A549 (cell line): ENCODE data around the gene ORC3. TPM values are rescaled to one million over a fixed set of nuclear protein-coding genes. Genes with fewer than 3 reads are reported as not detected.

ENCODE experiments used
- ATAC-seq, 2 experiments: fragments of 200-7000 bp in 1 of 2; fragments of >200 bp in 1 of 2; cut with Nextera tagmentation in 1 of 2; cut with Tn5 transposase in 1 of 2; 3 replicates each; pipeline versions ENCODE4 v1.8.0 to v1.9.1; 2018 to 2020; ENCODE audit warnings: mild to moderate bottlenecking in 1 of 2, moderate library complexity in 1 of 2
- CTCF ChIA-PET: fragments of 300-600 bp; sonication (Branson Sonifier 250); formaldehyde crosslinking; extraction: SDS; loops from one replicate; lab custom pipeline; 2021; ENCODE audit warnings: antibody characterized with exemption, inconsistent platforms; lab: Yijun Ruan, JAX
- POLR2A ChIA-PET: fragments of 350-600 bp; formaldehyde crosslinking; extraction: SDS; loops from one replicate; lab custom pipeline; 2021; ENCODE audit warnings: antibody characterized with exemption, inconsistent platforms; lab: Yijun Ruan, JAX
- DNase-seq, 2 experiments: peaks; one replicate each; pipeline versions ENCODE4 v3.0.0 to v3.0.0-alpha.2; 2011 to 2016; ENCODE audit warnings: low read depth in 1 of 2, low spot score in 1 of 2
- FAIRE-seq: peaks from 2 replicates; lab custom pipeline; 2011; peaks lifted over from hg19 to GRCh38; lab: Jason Lieb, UNC
- H3K27ac ChIP-seq, 2 experiments: fragments of >200 bp; sonication (Bioruptor Twin); formaldehyde crosslinking; 3 replicates each; pipeline ENCODE4 v1.5.1; 2016 to 2017
- H3K4me1 ChIP-seq: fragments of >200 bp; sonication (Bioruptor Twin); formaldehyde crosslinking; 3 replicates; pipeline ENCODE4 v1.6.1; 2016
- H3K4me2 ChIP-seq: fragments of >200 bp; sonication (Bioruptor Twin); formaldehyde crosslinking; 3 replicates; pipeline ENCODE4 v1.6.1; 2016
- H3K4me3 ChIP-seq: fragments of >200 bp; sonication (Bioruptor Twin); formaldehyde crosslinking; 3 replicates; pipeline ENCODE4 v1.5.1; 2016
- H3K9me3 ChIP-seq: fragments of >200 bp; sonication (Bioruptor Twin); formaldehyde crosslinking; 3 replicates; pipeline ENCODE4 v1.6.1; 2016
- CEBPB ChIP-seq, 2 experiments: fragments of >200 bp in 1 of 2; sonication (Bioruptor Twin) in 1 of 2; formaldehyde crosslinking in 1 of 2; IDR thresholded peaks; 2 replicates each; pipeline ENCODE4 v1.6.1; 2012 to 2016
- CHD4 ChIP-seq: fragments of 200-600 bp; sonication (generic); IDR thresholded peaks from 2 replicates; pipeline ENCODE4 v1.6.1; 2016; ENCODE audit warnings: antibody characterized with exemption, mild to moderate bottlenecking, borderline replicate concordance
- CTCF ChIP-seq: fragments of >200 bp; sonication (Bioruptor Twin); formaldehyde crosslinking; IDR thresholded peaks from 3 replicates; pipeline ENCODE4 v1.5.1; 2016
- E2F6 ChIP-seq: IDR thresholded peaks from 2 replicates; pipeline ENCODE4 v1.6.1; 2012; ENCODE audit warnings: low read depth, borderline replicate concordance
- ELK1 ChIP-seq: fragments of 150-350 bp; IDR thresholded peaks from 2 replicates; pipeline ENCODE4 v1.6.1; 2014; ENCODE audit warnings: low read depth, mild to moderate bottlenecking, low read length
- EP300 ChIP-seq, 2 experiments: fragments of >200 bp; sonication (Bioruptor Twin); formaldehyde crosslinking; IDR thresholded peaks; 2 replicates in 1 of 2; 3 replicates in 1 of 2; pipeline ENCODE4 v1.6.1; 2016 to 2017
- FOXS1 ChIP-seq: fragments of 250-450 bp; sonication (Bioruptor Pico); IDR thresholded peaks from 2 replicates; pipeline ENCODE4 v1.5.0; 2020; ENCODE audit warnings: mild to moderate bottlenecking, moderate library complexity
- HOXB13 ChIP-seq: fragments of 250-450 bp; sonication (Bioruptor Pico); IDR thresholded peaks from 2 replicates; pipeline ENCODE4 v1.5.0; 2020; ENCODE audit warnings: low read depth, mild to moderate bottlenecking, moderate library complexity
- HOXB5 ChIP-seq: fragments of 250-450 bp; sonication (Bioruptor Pico); IDR thresholded peaks from 2 replicates; pipeline ENCODE4 v1.5.0; 2020; ENCODE audit warnings: mild to moderate bottlenecking, moderate library complexity
- MYC ChIP-seq: IDR thresholded peaks from 2 replicates; pipeline ENCODE4 v1.6.1; 2012; ENCODE audit warnings: mild to moderate bottlenecking, inconsistent platforms, low read length, improper control_type of control experiment, borderline replicate concordance
- NPAS2 ChIP-seq: fragments of 250-450 bp; sonication (Bioruptor Pico); IDR thresholded peaks from 2 replicates; pipeline ENCODE4 v1.8.0; 2022; ENCODE audit warnings: mild to moderate bottlenecking, moderate library complexity, borderline replicate concordance
- PBX3 ChIP-seq: IDR thresholded peaks from 2 replicates; pipeline ENCODE4 v1.6.1; 2012
- PHF8 ChIP-seq: fragments of 200-600 bp; sonication (generic); IDR thresholded peaks from 2 replicates; pipeline ENCODE4 v1.6.1; 2016; ENCODE audit warnings: low read depth, mild to moderate bottlenecking, antibody characterized with exemption, moderate library complexity, borderline replicate concordance
- RARB ChIP-seq: fragments of 250-450 bp; sonication (Bioruptor Pico); IDR thresholded peaks from 2 replicates; pipeline ENCODE4 v1.8.0; 2021; ENCODE audit warnings: mild to moderate bottlenecking, moderate library complexity
- RFX5 ChIP-seq: fragments of 450-650 bp; IDR thresholded peaks from 2 replicates; pipeline ENCODE4 v1.7.1; 2014; ENCODE audit warnings: antibody characterized with exemption, mild to moderate bottlenecking, moderate library complexity
- SMC3 ChIP-seq: fragments of >200 bp; sonication (Bioruptor Twin); formaldehyde crosslinking; IDR thresholded peaks from 3 replicates; pipeline ENCODE4 v1.6.1; 2018; ENCODE audit warnings: inconsistent platforms
- TFCP2L1 ChIP-seq: fragments of 250-450 bp; sonication (Bioruptor Pico); IDR thresholded peaks from 2 replicates; pipeline ENCODE4 v1.5.0; 2021; ENCODE audit warnings: mild to moderate bottlenecking
- TP53 ChIP-seq: fragments of 250-450 bp; sonication (Bioruptor Pico); IDR thresholded peaks from 2 replicates; pipeline ENCODE4 v1.5.0; 2021; ENCODE audit warnings: mild to moderate bottlenecking, moderate library complexity
- ZFP36 ChIP-seq: fragments of 450-650 bp; IDR thresholded peaks from 2 replicates; pipeline ENCODE4 v1.6.1; 2014; ENCODE audit warnings: borderline replicate concordance; ENCODE audit not compliant: partially characterized antibody
- WGBS: methylation state at CpG from one replicate; pipeline ENCODE4 v1.1.6; 2017; ENCODE audit errors: missing lambda C conversion rate; 5-methylcytosine and 5-hydroxymethylcytosine counted together
- polyA plus RNA-seq, 4 experiments: library from polyadenylated mRNA; depleted of rRNA in 3 of 4; stranded (reverse); fragments of >200 nt; fragmentation: RNase III in 1 of 4; extraction: RNeasy Plus Mini Kit Qiagen cat#74134 plus additional on column Dnase treatment in 1 of 4; gene quantifications; 2 replicates in 3 of 4; 3 replicates in 1 of 4; pipeline ENCODE4 v1.2.3, GENCODE V29; 2011 to 2017
- TF ChIP-seq, protein P1 (sequence below): fragments of 200-600 bp; sonication (generic); IDR thresholded peaks from 2 replicates; pipeline ENCODE4 v1.6.1; 2016; ENCODE audit warnings: antibody characterized with exemption, mild to moderate bottlenecking, moderate library complexity

ORC3 gene
- polyA plus RNA-seq, 2 of the 4 experiments (the other 2 are of a cell fraction) = 25.5 to 50.1 TPM

GRCh38 chr6:87645080-87645479 is 55.1 kb downstream of the ORC3 start (continued):
- TF ChIP-seq CTCF (no peak), MYC (no peak), NPAS2 (CRISPR knock-in tag) (no peak), HOXB13 (no peak), PBX3 (no peak)

GRCh38 chr6:87653074-87653962 is 63.4 kb downstream of the ORC3 start:
- Histone ChIP-seq H3K4me2 (no peak overlapping the region), H3K9me3 (no peaks in the 10 kb centered on the region), H3K4me1 (no peaks in the 10 kb centered on the region), H3K4me3 (no peak overlapping the region), H3K27ac (no peak overlapping the region)
- 70% methylated on average over 3 of the region's 3 CpGs for WGBS
- FAIRE-seq (no peak), ATAC-seq (no peak), DNase-seq (no peak)
- POLR2A ChIA-PET = no interaction called here
- CTCF ChIA-PET = interaction anchor here (0.6 kb wide), 1 partner anchor 762 kb away, joined by 4 read pairs; no protein-coding TSS in a partner anchor
- TF ChIP-seq CEBPB (IDR thresholded peaks at IDR 0.05) (no peak), TFCP2L1 (CRISPR knock-in tag) (no peak), E2F6 (no peak), SMC3 (no peak), ELK1 (no peak), RARB (CRISPR knock-in tag) (no peak), EP300 (IDR thresholded peaks at IDR 0.05) (no peak), MYC (no peak), PHF8 (no peak), FOXS1 (CRISPR knock-in tag) (no peak), CHD4 (no peak), ZFP36 (no peak), TP53 (no peak), RFX5 (no peak), NPAS2 (CRISPR knock-in tag) (no peak), HOXB5 (no peak)
- TF ChIP-seq, protein P1, sequence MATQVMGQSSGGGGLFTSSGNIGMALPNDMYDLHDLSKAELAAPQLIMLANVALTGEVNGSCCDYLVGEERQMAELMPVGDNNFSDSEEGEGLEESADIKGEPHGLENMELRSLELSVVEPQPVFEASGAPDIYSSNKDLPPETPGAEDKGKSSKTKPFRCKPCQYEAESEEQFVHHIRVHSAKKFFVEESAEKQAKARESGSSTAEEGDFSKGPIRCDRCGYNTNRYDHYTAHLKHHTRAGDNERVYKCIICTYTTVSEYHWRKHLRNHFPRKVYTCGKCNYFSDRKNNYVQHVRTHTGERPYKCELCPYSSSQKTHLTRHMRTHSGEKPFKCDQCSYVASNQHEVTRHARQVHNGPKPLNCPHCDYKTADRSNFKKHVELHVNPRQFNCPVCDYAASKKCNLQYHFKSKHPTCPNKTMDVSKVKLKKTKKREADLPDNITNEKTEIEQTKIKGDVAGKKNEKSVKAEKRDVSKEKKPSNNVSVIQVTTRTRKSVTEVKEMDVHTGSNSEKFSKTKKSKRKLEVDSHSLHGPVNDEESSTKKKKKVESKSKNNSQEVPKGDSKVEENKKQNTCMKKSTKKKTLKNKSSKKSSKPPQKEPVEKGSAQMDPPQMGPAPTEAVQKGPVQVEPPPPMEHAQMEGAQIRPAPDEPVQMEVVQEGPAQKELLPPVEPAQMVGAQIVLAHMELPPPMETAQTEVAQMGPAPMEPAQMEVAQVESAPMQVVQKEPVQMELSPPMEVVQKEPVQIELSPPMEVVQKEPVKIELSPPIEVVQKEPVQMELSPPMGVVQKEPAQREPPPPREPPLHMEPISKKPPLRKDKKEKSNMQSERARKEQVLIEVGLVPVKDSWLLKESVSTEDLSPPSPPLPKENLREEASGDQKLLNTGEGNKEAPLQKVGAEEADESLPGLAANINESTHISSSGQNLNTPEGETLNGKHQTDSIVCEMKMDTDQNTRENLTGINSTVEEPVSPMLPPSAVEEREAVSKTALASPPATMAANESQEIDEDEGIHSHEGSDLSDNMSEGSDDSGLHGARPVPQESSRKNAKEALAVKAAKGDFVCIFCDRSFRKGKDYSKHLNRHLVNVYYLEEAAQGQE = no peak
